Sigmoid colon (tissue), 4 donors: ENCODE measurements around the gene NDUFS2.

Experiments
- CTCF ChIP-seq, 4 experiments: fragments of 450-650 bp in 3 of 4; fragments of 200-600 bp in 1 of 4; IDR thresholded peaks; one replicate each; pipeline ENCODE4 v1.5.1; 2016 to 2019; ENCODE audit warnings: antibody characterized with exemption in 4 of 4, mild to moderate bottlenecking in 3 of 4, moderate library complexity in 2 of 4
- POLR2A ChIP-seq, 2 donors: fragments of 450-650 bp; IDR thresholded peaks; one replicate each; pipeline ENCODE4 v1.6.1; 2016; ENCODE audit warnings: antibody characterized with exemption in 2 of 2, mild to moderate bottlenecking in 2 of 2, moderate library complexity in 2 of 2
- POLR2AphosphoS5 ChIP-seq, 4 donors: sonication (generic); formaldehyde crosslinking; IDR thresholded peaks; one replicate each; pipeline ENCODE4 v1.6.1; 2017; ENCODE audit warnings: antibody characterized with exemption in 4 of 4

- TF ChIP-seq CTCF (IDR thresholded peaks at IDR 0.05): no peak
- no peak for TF ChIP-seq POLR2A (IDR thresholded peaks at IDR 0.05)
- TF ChIP-seq POLR2AphosphoS5 (IDR thresholded peaks at IDR 0.05): no peak
Observed at GRCh38 chr1:161197560-161198193, 4.5 kb upstream of the NDUFS2 start.
